Natural killer cell (primary cell): ENCODE measurements around the gene LRRFIP2. TPM values are rescaled to one million over a fixed set of nuclear protein-coding genes. Genes with fewer than 3 reads are reported as not detected.

ENCODE experiments used
- ATAC-seq, 3 donors: fragments of 150-1000 bp in 2 of 3; fragments of 200-7000 bp in 1 of 3; cut with Tn5 transposase; 1 replicate in 1 of 3; 2 replicates in 2 of 3; pipeline ENCODE4 v1.10.0; 2021; ENCODE audit warnings: mild to moderate bottlenecking in 2 of 3, moderate library complexity in 2 of 3
- DNase-seq, 2 donors: peaks; one replicate each; pipeline versions ENCODE4 v3.0.0 to v3.0.0-alpha.2; 2013 to 2021; ENCODE audit warnings: mixed read lengths in 1 of 2
- H3K27ac ChIP-seq: one replicate; pipeline ENCODE4 v1.5.1; 2013; ENCODE audit warnings: mild to moderate bottlenecking, low read length
- H3K27me3 ChIP-seq: one replicate; pipeline ENCODE4 v1.6.1; 2013; ENCODE audit warnings: low read length; ENCODE audit not compliant: control insufficient read depth, insufficient read depth
- H3K36me3 ChIP-seq: one replicate; pipeline ENCODE4 v1.6.1; 2013; ENCODE audit warnings: low read length; ENCODE audit not compliant: control insufficient read depth, insufficient read depth
- H3K4me1 ChIP-seq: one replicate; pipeline ENCODE4 v1.6.1; 2013; ENCODE audit warnings: low read length; ENCODE audit not compliant: control insufficient read depth, insufficient read depth
- H3K4me3 ChIP-seq: one replicate; pipeline ENCODE4 v1.5.1; 2013; ENCODE audit warnings: low read length
- H3K9me3 ChIP-seq: one replicate; pipeline ENCODE4 v1.6.1; 2013; ENCODE audit warnings: low read length; ENCODE audit not compliant: control insufficient read depth, insufficient read depth
- H3K27ac Mint-ChIP-seq, 2 donors: one replicate each; pipeline ENCODE4 v1.8.0; 2022; ENCODE audit warnings: mild to moderate bottlenecking in 2 of 2, mixed read lengths in 2 of 2, moderate library complexity in 1 of 2
- H3K27me3 Mint-ChIP-seq, 2 donors: one replicate each; pipeline ENCODE4 v1.8.0; 2022; ENCODE audit warnings: low read depth in 2 of 2, mixed read lengths in 2 of 2
- H3K36me3 Mint-ChIP-seq: one replicate; pipeline ENCODE4 v1.8.0; 2022; ENCODE audit warnings: mixed read lengths
- H3K4me1 Mint-ChIP-seq, 2 donors: one replicate each; pipeline ENCODE4 v1.8.0; 2022; ENCODE audit warnings: mixed read lengths in 2 of 2
- H3K4me3 Mint-ChIP-seq: one replicate; pipeline ENCODE4 v1.8.0; 2022; ENCODE audit warnings: mild to moderate bottlenecking, moderate library complexity, mixed read lengths
- H3K9me3 Mint-ChIP-seq, 2 donors: one replicate each; pipeline ENCODE4 v1.8.0; 2022; ENCODE audit warnings: mixed read lengths in 2 of 2
- CTCF ChIP-seq: fragments of 200-600 bp; IDR thresholded peaks from one replicate; pipeline ENCODE4 v1.8.0; 2022; ENCODE audit warnings: antibody characterized with exemption
- WGBS: methylation state at CpG from one replicate; pipeline ENCODE4 v1.1.7; 2013; ENCODE audit warnings: missing lambda C conversion rate; ENCODE audit not compliant: insufficient coverage; 5-methylcytosine and 5-hydroxymethylcytosine counted together
- intact Hi-C: fragments of 100-400 bp; cut with micrococcal nuclease; formaldehyde crosslinking; loops from one replicate; pipeline ENCODE4 v1.14.2; 2022
- total RNA-seq, 4 donors: library from RNA; stranded (reverse); fragments of 120-200 nt in 1 of 4; gene quantifications; one replicate each; pipeline versions ENCODE4 v1.2.3 to v1.2.4, GENCODE V29; 2013 to 2022

LRRFIP2 gene
- total RNA-seq, 3 donors from 2014 or later (not counting 1 experiment from before 2014, with no cell fraction given): 49.0 to 86.1 (median 66.0) TPM

- no peaks in the 10 kb centered on the region for H3K9me3 Mint-ChIP-seq
- no peak for ATAC-seq
- intact Hi-C loops: no loop called here
Measured at GRCh38 chr3:37114251-37115145, 59.9 kb downstream of the LRRFIP2 start.

GRCh38 chr3:37112987-37113386 is 61.4 kb downstream of the LRRFIP2 start:
- peaks cover 0 to 3% of the 10 kb centered on the region in 2 donors for H3K4me1 Mint-ChIP-seq
- Histone ChIP-seq H3K4me1 (no peaks in the 10 kb centered on the region), H3K27me3 (no peaks in the 10 kb centered on the region), H3K27ac (no peak overlapping the region), H3K9me3 (no peaks in the 10 kb centered on the region), H3K36me3 (no peaks in the 10 kb centered on the region), H3K4me3 (no peak overlapping the region)
- DNase-seq: no peak
- no peak overlapping the region for H3K4me3 Mint-ChIP-seq
- no peaks in the 10 kb centered on the region for H3K36me3 Mint-ChIP-seq
- ATAC-seq: no peak
- TF ChIP-seq CTCF: no peak
- no peaks in the 10 kb centered on the region for H3K27me3 Mint-ChIP-seq
- intact Hi-C loops: no loop called here
- H3K27ac Mint-ChIP-seq: no peak overlapping the region
- H3K9me3 Mint-ChIP-seq: no peaks in the 10 kb centered on the region
- WGBS: 100% methylated on average over 1 of the region's 1 CpG

More at GRCh38 chr3:37114251-37115145, 59.9 kb downstream of the LRRFIP2 start:
- Histone ChIP-seq H3K9me3 (no peaks in the 10 kb centered on the region), H3K36me3 (no peaks in the 10 kb centered on the region), H3K4me1 (no peaks in the 10 kb centered on the region), H3K4me3 (no peak overlapping the region), H3K27me3 (no peaks in the 10 kb centered on the region), H3K27ac (no peak overlapping the region)
- H3K4me3 Mint-ChIP-seq: no peak overlapping the region
- H3K27me3 Mint-ChIP-seq: no peaks in the 10 kb centered on the region
- H3K36me3 Mint-ChIP-seq: no peaks in the 10 kb centered on the region
- 100% methylated on average over 1 of the region's 2 CpGs for WGBS
- TF ChIP-seq CTCF: no peak
- peaks cover 0 to 3% of the 10 kb centered on the region in 2 donors for H3K4me1 Mint-ChIP-seq
- no peak for DNase-seq
- no peak overlapping the region for H3K27ac Mint-ChIP-seq

- WGBS: no CpG with 5 or more reads among the region's 2 CpGs
- H3K4me3 Mint-ChIP-seq: no peak overlapping the region
- no peaks in the 10 kb centered on the region for H3K9me3 Mint-ChIP-seq
- no peak for ATAC-seq
- no peak for DNase-seq
- no peak overlapping the region for H3K27ac Mint-ChIP-seq
- Histone ChIP-seq H3K36me3 (no peaks in the 10 kb centered on the region), H3K27me3 (no peaks in the 10 kb centered on the region), H3K9me3 (no peaks in the 10 kb centered on the region), H3K4me3 (no peak overlapping the region), H3K4me1 (no peaks in the 10 kb centered on the region), H3K27ac (no peak overlapping the region)
- peaks cover 0 to 3% of the 10 kb centered on the region in 2 donors for H3K4me1 Mint-ChIP-seq
- H3K27me3 Mint-ChIP-seq: no peaks in the 10 kb centered on the region
- TF ChIP-seq CTCF: no peak
- intact Hi-C loops: no loop called here
- H3K36me3 Mint-ChIP-seq: no peaks in the 10 kb centered on the region
Measured at GRCh38 chr3:37111199-37111598, 63.2 kb downstream of the LRRFIP2 start.
